ENCODE data around the gene DGKD. TPM values are rescaled to one million over a fixed set of nuclear protein-coding genes. Genes with fewer than 3 reads are reported as not detected.

The DGKD gene
- total and polyA plus RNA-seq, 10 of the 15 experiments (the other 5 are each of a cell fraction or from before 2014, with no cell fraction given), result 2.7 to 81.9 (median 27.0) TPM

DNA sequence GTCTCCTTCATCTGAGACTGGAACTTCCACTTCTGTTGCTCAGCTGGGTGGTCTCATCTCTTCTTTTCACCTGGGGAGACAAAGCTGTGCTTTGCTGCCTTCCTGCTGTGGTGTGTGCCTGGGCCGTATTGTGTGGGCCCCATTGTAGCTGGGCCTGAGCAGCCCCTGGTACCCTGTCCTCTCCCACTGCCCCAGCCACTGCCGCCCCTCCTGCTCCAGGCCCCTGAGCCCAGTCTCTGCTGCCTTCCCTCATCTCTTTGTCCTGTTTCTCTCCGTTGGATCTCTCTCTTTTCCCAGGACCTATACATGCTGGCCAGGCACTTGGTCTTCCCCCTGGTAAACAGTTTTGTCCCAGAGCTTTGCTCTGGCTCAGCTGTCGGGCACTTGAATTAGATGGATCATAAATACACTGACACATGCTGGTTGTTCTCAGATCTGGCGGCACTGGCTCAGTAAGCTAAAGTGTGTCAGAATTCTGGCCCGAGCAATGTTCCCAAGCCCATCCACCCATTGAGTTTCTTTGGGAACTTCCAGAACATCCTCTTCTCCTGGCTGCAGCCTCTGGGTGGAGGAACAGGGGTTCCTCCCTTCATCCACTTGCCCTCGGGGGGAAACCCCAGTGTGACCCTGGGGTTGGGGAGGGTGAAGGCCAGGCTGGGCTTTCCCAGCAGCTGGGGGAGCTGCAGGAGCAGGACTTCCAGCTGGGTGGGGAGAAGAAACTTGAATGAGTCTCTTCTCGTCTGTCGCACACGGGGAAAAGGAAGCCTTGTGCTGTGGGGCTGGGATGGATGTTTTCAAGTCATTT lies 99.0 kb downstream of the DGKD start:
- POLR2A ChIA-PET, result no interaction called here
- intact Hi-C loops (cut with micrococcal nuclease; ENCODE audit: unreplicated experiment), result no loop called here
- no peak overlapping the region for H3K27ac ChIP-seq (ENCODE audit: control insufficient read depth, insufficient read depth)
- no peak for DNase-seq (ENCODE audit: low read depth, low spot score)
- CTCF ChIA-PET, result interaction anchor here (1.2 kb wide), 1 partner anchor 10 kb away, joined by 4 read pairs; no protein-coding TSS in a partner anchor
- no peaks in the 10 kb centered on the region for H3K9me3 ChIP-seq (replicated peaks; ENCODE audit: control insufficient read depth, insufficient read depth, low read length)
- BruUV-seq (replicated peaks), result no TSS peak
- no peaks in the 10 kb centered on the region for H3K4me1 ChIP-seq (ENCODE audit: control insufficient read depth, insufficient read depth, low read length)
- TF ChIP-seq POU2F2 (IDR thresholded peaks at IDR 0.05; ENCODE audit: borderline replicate concordance, low read depth, low read length) (no peak), CHD1 (IDR thresholded peaks at IDR 0.05; ENCODE audit: low read depth, low read length) (no peak), SPI1 (IDR thresholded peaks at IDR 0.05; ENCODE audit: borderline replicate concordance, insufficient read depth, low read depth, low read length) (no peak), PKNOX1 (IDR thresholded peaks at IDR 0.05) (no peak), KLF5 (IDR thresholded peaks at IDR 0.05; ENCODE audit: partially characterized antibody) (no peak), EP300 (IDR thresholded peaks at IDR 0.05; ENCODE audit: borderline replicate concordance in 1 of 2, control insufficient read depth in 1 of 2, low read depth in 2 of 2, low read length in 2 of 2) (no peak), HDGF (IDR thresholded peaks at IDR 0.05) (no peak), BCL11A (IDR thresholded peaks at IDR 0.05; ENCODE audit: low read depth, low read length) (no peak), POLR2AphosphoS5 (IDR thresholded peaks at IDR 0.05; ENCODE audit: low read length) (no peak), BACH1 (IDR thresholded peaks at IDR 0.05; ENCODE audit: borderline replicate concordance) (no peak), HDAC2 (IDR thresholded peaks at IDR 0.05) (no peak), CHD2 (IDR thresholded peaks at IDR 0.05; ENCODE audit: borderline replicate concordance, low read depth, low read length) (no peak), YY1 (IDR thresholded peaks at IDR 0.05; ENCODE audit: low read depth, low read length) (no peak), TCF7 (IDR thresholded peaks at IDR 0.05; ENCODE audit: borderline replicate concordance) (no peak), MTA3 (IDR thresholded peaks at IDR 0.05; ENCODE audit: borderline replicate concordance, low read length) (no peak), KAT2A (conservative IDR thresholded peaks at IDR 0.05; ENCODE audit: control insufficient read depth, low read depth, low read length) (no peak), FOXK2 (IDR thresholded peaks at IDR 0.05) (no peak), SREBF2 (IDR thresholded peaks at IDR 0.05; ENCODE audit: low read length) (no peak)
- TF ChIP-seq, protein P1, sequence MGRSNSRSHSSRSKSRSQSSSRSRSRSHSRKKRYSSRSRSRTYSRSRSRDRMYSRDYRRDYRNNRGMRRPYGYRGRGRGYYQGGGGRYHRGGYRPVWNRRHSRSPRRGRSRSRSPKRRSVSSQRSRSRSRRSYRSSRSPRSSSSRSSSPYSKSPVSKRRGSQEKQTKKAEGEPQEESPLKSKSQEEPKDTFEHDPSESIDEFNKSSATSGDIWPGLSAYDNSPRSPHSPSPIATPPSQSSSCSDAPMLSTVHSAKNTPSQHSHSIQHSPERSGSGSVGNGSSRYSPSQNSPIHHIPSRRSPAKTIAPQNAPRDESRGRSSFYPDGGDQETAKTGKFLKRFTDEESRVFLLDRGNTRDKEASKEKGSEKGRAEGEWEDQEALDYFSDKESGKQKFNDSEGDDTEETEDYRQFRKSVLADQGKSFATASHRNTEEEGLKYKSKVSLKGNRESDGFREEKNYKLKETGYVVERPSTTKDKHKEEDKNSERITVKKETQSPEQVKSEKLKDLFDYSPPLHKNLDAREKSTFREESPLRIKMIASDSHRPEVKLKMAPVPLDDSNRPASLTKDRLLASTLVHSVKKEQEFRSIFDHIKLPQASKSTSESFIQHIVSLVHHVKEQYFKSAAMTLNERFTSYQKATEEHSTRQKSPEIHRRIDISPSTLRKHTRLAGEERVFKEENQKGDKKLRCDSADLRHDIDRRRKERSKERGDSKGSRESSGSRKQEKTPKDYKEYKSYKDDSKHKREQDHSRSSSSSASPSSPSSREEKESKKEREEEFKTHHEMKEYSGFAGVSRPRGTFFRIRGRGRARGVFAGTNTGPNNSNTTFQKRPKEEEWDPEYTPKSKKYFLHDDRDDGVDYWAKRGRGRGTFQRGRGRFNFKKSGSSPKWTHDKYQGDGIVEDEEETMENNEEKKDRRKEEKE (IDR thresholded peaks at IDR 0.05), result no peak
- TF ChIP-seq, protein P2, sequence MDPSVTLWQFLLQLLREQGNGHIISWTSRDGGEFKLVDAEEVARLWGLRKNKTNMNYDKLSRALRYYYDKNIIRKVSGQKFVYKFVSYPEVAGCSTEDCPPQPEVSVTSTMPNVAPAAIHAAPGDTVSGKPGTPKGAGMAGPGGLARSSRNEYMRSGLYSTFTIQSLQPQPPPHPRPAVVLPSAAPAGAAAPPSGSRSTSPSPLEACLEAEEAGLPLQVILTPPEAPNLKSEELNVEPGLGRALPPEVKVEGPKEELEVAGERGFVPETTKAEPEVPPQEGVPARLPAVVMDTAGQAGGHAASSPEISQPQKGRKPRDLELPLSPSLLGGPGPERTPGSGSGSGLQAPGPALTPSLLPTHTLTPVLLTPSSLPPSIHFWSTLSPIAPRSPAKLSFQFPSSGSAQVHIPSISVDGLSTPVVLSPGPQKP (IDR thresholded peaks at IDR 0.05; ENCODE audit: low read depth, low read length), result no peak
- H3K27me3 ChIP-seq (replicated peaks in 1 of 2; ENCODE audit: control insufficient read depth in 2 of 2, insufficient read depth in 2 of 2, low read length in 1 of 2), result no peaks in the 10 kb centered on the region
- no peak overlapping the region for H3K4me3 ChIP-seq
- RAD21 ChIA-PET (ENCODE audit: unreplicated experiment), result no interaction called here
- no peak overlapping the region for H2AFZ ChIP-seq (ENCODE audit: control insufficient read depth, low read depth, low read length)
- no peak for ATAC-seq
- no peak overlapping the region for H3K4me2 ChIP-seq (ENCODE audit: control insufficient read depth, insufficient read depth)
- no peaks in the 10 kb centered on the region for H3K79me2 ChIP-seq (ENCODE audit: control insufficient read depth, insufficient read depth, low read length)
- no peak for FAIRE-seq
- SMC1A ChIA-PET (ENCODE audit: uncharacterized antibody, unreplicated experiment), result interaction anchor here (0.8 to 1.0 kb wide), 2 partner anchors 10 to 49 kb away, joined by 3 read pairs; no protein-coding TSS in a partner anchor
- H3K9ac ChIP-seq (ENCODE audit: control insufficient read depth, insufficient read depth, low read length), result no peak overlapping the region
- H4K20me1 ChIP-seq (ENCODE audit: control insufficient read depth, insufficient read depth), result no peaks in the 10 kb centered on the region
- peaks cover 25 to 42% of the 10 kb centered on the region in 2 experiments for H3K36me3 ChIP-seq (ENCODE audit: control insufficient read depth in 2 of 2, insufficient read depth in 2 of 2, low read length in 1 of 2)
- in situ Hi-C loops (cut with MboI), result no loop called here
- 96% methylated on average over 10 of the region's 10 CpGs for WGBS (ENCODE audit: insufficient coverage, insufficient replicate concordance, low lambda C conversion rate, missing lambda C conversion rate)
